OCI-LY7 (cell line): ENCODE measurements around the gene EFNA3. TPM values are rescaled to one million over a fixed set of nuclear protein-coding genes. Genes with fewer than 3 reads are reported as not detected.
A peak's percentile ranks its signal among the peaks of the same experiment; 100 is the strongest.

Experiments used
- BruUV-seq: library from RNA; stranded (reverse); fragments of 400-500 nt; replicated peaks from 2 replicates; lab custom pipeline; 2021; lab: Mats Ljungman, UMichigan
- CTCF ChIA-PET: fragments of 300-600 bp; sonication (Branson Sonifier 250); formaldehyde crosslinking; loops from one replicate; lab custom pipeline; 2022; ENCODE audit warnings: antibody characterized with exemption; ENCODE audit not compliant: unreplicated experiment; lab: Charles Lee
- POLR2A ChIA-PET: fragments of 300-600 bp; sonication (Branson Sonifier 250); formaldehyde crosslinking; loops from one replicate; lab custom pipeline; 2022; ENCODE audit warnings: antibody characterized with exemption; lab: Charles Lee
- DNase-seq: peaks from one replicate; pipeline ENCODE4 v3.0.0-alpha.2; 2015; ENCODE audit warnings: low spot score
- H2AFZ ChIP-seq: fragments of 200-600 bp; sonication (generic), shearing (Covaris generic); 2 replicates; pipeline ENCODE4 v1.6.1; 2014; ENCODE audit warnings: mild to moderate bottlenecking, antibody characterized with exemption, low read length, moderate library complexity
- H3K27ac ChIP-seq: fragments of 200-600 bp; sonication (generic); 2 replicates; pipeline ENCODE4 v1.5.1; 2014; ENCODE audit warnings: mixed run types, low read depth, mild to moderate bottlenecking, moderate library complexity, low read length, inconsistent platforms; ENCODE audit not compliant: poor library complexity, severe bottlenecking
- H3K36me3 ChIP-seq: fragments of 200-600 bp; sonication (generic); 2 replicates; pipeline ENCODE4 v1.6.1; 2014; ENCODE audit warnings: mild to moderate bottlenecking, antibody characterized with exemption, low read length, moderate library complexity, mixed read lengths; ENCODE audit not compliant: insufficient read depth
- H3K4me1 ChIP-seq: fragments of 200-600 bp; sonication (generic); 2 replicates; pipeline ENCODE4 v1.5.1; 2014; ENCODE audit warnings: mild to moderate bottlenecking, low read length; ENCODE audit not compliant: insufficient read depth, poor library complexity, severe bottlenecking
- H3K4me2 ChIP-seq: fragments of 200-600 bp; sonication (generic); 2 replicates; pipeline ENCODE4 v1.6.1; 2014; ENCODE audit warnings: mild to moderate bottlenecking, low read length
- H3K4me3 ChIP-seq: fragments of 200-600 bp; sonication (generic); 2 replicates; pipeline ENCODE4 v1.5.1; 2014; ENCODE audit warnings: mild to moderate bottlenecking, low read depth, low read length; ENCODE audit not compliant: poor library complexity, severe bottlenecking
- H3K79me2 ChIP-seq: fragments of 200-600 bp; sonication (generic); 2 replicates; pipeline ENCODE4 v1.6.1; 2016; ENCODE audit warnings: low read depth, mild to moderate bottlenecking, low read length, moderate library complexity, mixed read lengths; ENCODE audit not compliant: insufficient read depth
- H3K9me2 ChIP-seq: fragments of 200-600 bp; sonication (generic); 2 replicates; pipeline ENCODE4 v1.6.1; 2016; ENCODE audit warnings: mild to moderate bottlenecking, low read length, mixed read lengths; ENCODE audit not compliant: insufficient read depth
- H3K9me3 ChIP-seq: fragments of 200-600 bp; sonication (generic); 2 replicates; pipeline ENCODE4 v1.6.1; 2014; ENCODE audit warnings: mild to moderate bottlenecking, mixed run types, low read length, mixed read lengths
- H4K20me1 ChIP-seq: fragments of 200-600 bp; sonication (generic); 2 replicates; pipeline ENCODE4 v1.6.1; 2014; ENCODE audit warnings: mild to moderate bottlenecking, antibody characterized with exemption, low read length, moderate library complexity, mixed read lengths; ENCODE audit not compliant: insufficient read depth
- CTCF ChIP-seq: fragments of 200-600 bp; sonication (generic); conservative IDR thresholded peaks from 2 replicates; pipeline ENCODE4 v1.5.1; 2014; ENCODE audit warnings: mild to moderate bottlenecking, antibody characterized with exemption, low read length, moderate library complexity, mixed read lengths
- EZH2phosphoT487 ChIP-seq: fragments of 200-600 bp; sonication (generic); IDR thresholded peaks from 2 replicates; pipeline ENCODE4 v1.6.1; 2018; ENCODE audit warnings: low read depth, borderline replicate concordance, mild to moderate bottlenecking, mixed run types, antibody characterized with exemption, low read length, moderate library complexity, mixed read lengths
- intact Hi-C: fragments of 100-400 bp; cut with micrococcal nuclease; formaldehyde crosslinking; loops from one replicate; pipeline ENCODE4 v1.10.0; 2022; ENCODE audit not compliant: unreplicated experiment
- total RNA-seq, 2 experiments: library from RNA; depleted of rRNA in 1 of 2; stranded (reverse); fragments of >200 nt in 1 of 2; shearing (Covaris generic) in 1 of 2; gene quantifications; 2 replicates each; pipeline ENCODE4 v1.2.3, GENCODE V29; 2014 to 2022

EFNA3 gene
- total RNA-seq, 2 experiments from 2014 or later, result 6.7 to 10.8 TPM

GRCh38 chr1:155069551-155070157 is 9.0 kb upstream of the EFNA3 start:
- H3K9me2 ChIP-seq, result no peaks in the 10 kb centered on the region
- CTCF ChIA-PET, result interaction anchor here (0.7 kb wide), 1 partner anchor 15 kb away, joined by 3 read pairs; no protein-coding TSS in a partner anchor

DNA sequence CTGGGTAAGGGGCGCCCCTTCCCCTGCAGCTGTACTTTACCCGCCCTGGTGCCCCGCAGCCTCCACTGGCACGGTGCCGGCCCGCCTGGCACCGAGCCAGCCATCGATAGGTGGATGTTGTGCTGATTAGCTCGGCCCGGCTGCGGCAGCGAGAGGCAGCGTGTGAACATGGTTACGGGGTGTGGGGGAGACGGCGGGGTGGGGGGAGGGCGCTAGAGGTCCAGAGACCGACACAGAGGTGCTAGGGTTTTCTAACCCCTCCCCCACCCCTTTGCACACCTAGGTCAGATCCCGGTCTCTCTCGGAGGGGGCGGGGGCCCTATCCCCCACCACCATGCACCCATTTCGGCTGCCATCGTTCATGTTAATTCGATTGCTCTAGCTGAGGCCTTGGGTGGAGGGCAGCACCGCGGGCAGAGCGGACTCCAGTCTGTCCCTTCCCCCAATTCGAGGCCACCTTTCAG is 8.4 kb upstream of the EFNA3 start:
- Histone ChIP-seq H3K4me1 (peaks cover 53% of the 10 kb centered on the region), H3K9me3 (no peaks in the 10 kb centered on the region), H3K79me2 (no peaks in the 10 kb centered on the region), H3K4me2 (peak overlapping the region; percentile 64), H4K20me1 (no peaks in the 10 kb centered on the region), H3K36me3 (peaks cover 17% of the 10 kb centered on the region; the same call in 1 of the 2 replicates), H3K27ac (no peak overlapping the region), H2AFZ (no peak overlapping the region), H3K9me2 (no peaks in the 10 kb centered on the region), H3K4me3 (no peak overlapping the region)
- CTCF ChIA-PET, result interaction anchor here (0.5 to 0.7 kb wide), 3 partner anchors 15 to 124 kb away, joined by 3 read pairs; partner anchors contain the start of gene ADAM15
- intact Hi-C loops, result no loop called here
- POLR2A ChIA-PET, result interaction anchor here (0.6 kb wide), 1 partner anchor 535 kb away, joined by 3 read pairs; no protein-coding TSS in a partner anchor
- DNase-seq, result no peak
- TF ChIP-seq EZH2phosphoT487, result no peak
- TF ChIP-seq CTCF, result no peak
- no TSS peak for BruUV-seq

More at GRCh38 chr1:155069551-155070157, 9.0 kb upstream of the EFNA3 start:
- H2AFZ ChIP-seq, result no peak overlapping the region
- H3K4me3 ChIP-seq, result no peak overlapping the region
- H3K4me2 ChIP-seq, result no peak overlapping the region
- no peak for DNase-seq
- POLR2A ChIA-PET, result interaction anchor here (0.6 kb wide), 1 partner anchor 535 kb away, joined by 3 read pairs; no protein-coding TSS in a partner anchor
- intact Hi-C loops, result no loop called here
- no TSS peak for BruUV-seq
- H3K9me3 ChIP-seq, result no peaks in the 10 kb centered on the region
- peaks cover 2% of the 10 kb centered on the region; the same call in 1 of the 2 replicates for H3K79me2 ChIP-seq
- no peak overlapping the region for H3K27ac ChIP-seq
- H3K4me1 ChIP-seq, result peaks cover 51% of the 10 kb centered on the region
- no peaks in the 10 kb centered on the region for H4K20me1 ChIP-seq
- H3K36me3 ChIP-seq, result peaks cover 17% of the 10 kb centered on the region; the same call in 1 of the 2 replicates
- TF ChIP-seq CTCF (no peak), EZH2phosphoT487 (no peak)
